ENCODE results near the gene EDN2. TPM values are rescaled to one million over a fixed set of nuclear protein-coding genes. Genes with fewer than 3 reads are reported as not detected.

Gene EDN2
- total RNA-seq, 1 experiment from 2014 or later = 0.28 TPM

GRCh38 chr1:41526956-41527561 is 42.6 kb upstream of the EDN2 start:
- Mint-ChIP-seq H3K4me3 (ENCODE audit: low read depth, unreplicated experiment) (no peak overlapping the region), H3K36me3 (ENCODE audit: insufficient read depth, unreplicated experiment) (no peaks in the 10 kb centered on the region), H3K9me3 (ENCODE audit: low read depth, unreplicated experiment) (peaks cover 3% of the 10 kb centered on the region), H3K27me3 (ENCODE audit: unreplicated experiment) (peaks cover 22% of the 10 kb centered on the region), H3K27ac (ENCODE audit: unreplicated experiment) (no peak overlapping the region), H3K4me1 (ENCODE audit: low read depth, unreplicated experiment) (no peaks in the 10 kb centered on the region)
- intact Hi-C loops (cut with micrococcal nuclease; ENCODE audit: unreplicated experiment) = no loop called here
- DNase-seq = no peak
- TF ChIP-seq CTCF (IDR thresholded peaks at IDR 0.05; ENCODE audit: unreplicated experiment) = no peak
- CTCF ChIA-PET = no interaction called here
- BruUV-seq (replicated peaks) = no TSS peak

GRCh38 chr1:41525891-41526587 is 41.6 kb upstream of the EDN2 start:
- BruUV-seq (replicated peaks) = no TSS peak
- intact Hi-C loops (cut with micrococcal nuclease; ENCODE audit: unreplicated experiment) = no loop called here
- no peak overlapping the region for H3K4me3 Mint-ChIP-seq (ENCODE audit: low read depth, unreplicated experiment)

GRCh38 chr1:41524676-41525675 is 40.5 kb upstream of the EDN2 start:
- Mint-ChIP-seq H3K27ac (ENCODE audit: unreplicated experiment) (no peak overlapping the region), H3K36me3 (ENCODE audit: insufficient read depth, unreplicated experiment) (no peaks in the 10 kb centered on the region), H3K9me3 (ENCODE audit: low read depth, unreplicated experiment) (peaks cover 3% of the 10 kb centered on the region), H3K4me1 (ENCODE audit: low read depth, unreplicated experiment) (no peaks in the 10 kb centered on the region), H3K4me3 (ENCODE audit: low read depth, unreplicated experiment) (no peak overlapping the region), H3K27me3 (ENCODE audit: unreplicated experiment) (peaks cover 6% of the 10 kb centered on the region)
- no peak for DNase-seq
- intact Hi-C loops (cut with micrococcal nuclease; ENCODE audit: unreplicated experiment) = no loop called here
- TF ChIP-seq CTCF (IDR thresholded peaks at IDR 0.05; ENCODE audit: unreplicated experiment) = no peak
- CTCF ChIA-PET = interaction anchor here (1.3 kb wide), 1 partner anchor 13 kb away, joined by 4 read pairs; no protein-coding TSS in a partner anchor
- BruUV-seq (replicated peaks) = no TSS peak

More at GRCh38 chr1:41525891-41526587, 41.6 kb upstream of the EDN2 start:
- no peak for DNase-seq
- CTCF ChIA-PET = no interaction called here
- Mint-ChIP-seq H3K27ac (ENCODE audit: unreplicated experiment) (no peak overlapping the region), H3K9me3 (ENCODE audit: low read depth, unreplicated experiment) (peaks cover 3% of the 10 kb centered on the region), H3K4me1 (ENCODE audit: low read depth, unreplicated experiment) (no peaks in the 10 kb centered on the region), H3K36me3 (ENCODE audit: insufficient read depth, unreplicated experiment) (no peaks in the 10 kb centered on the region), H3K27me3 (ENCODE audit: unreplicated experiment) (peaks cover 12% of the 10 kb centered on the region)
- TF ChIP-seq CTCF (IDR thresholded peaks at IDR 0.05; ENCODE audit: unreplicated experiment) = no peak

- no peak overlapping the region for H3K27ac Mint-ChIP-seq (ENCODE audit: unreplicated experiment)
- no peak for TF ChIP-seq CTCF (IDR thresholded peaks at IDR 0.05; ENCODE audit: unreplicated experiment)
- DNase-seq = no peak
- CTCF ChIA-PET = interaction anchor here (1.3 kb wide), 1 partner anchor 14 kb away, joined by 4 read pairs; no protein-coding TSS in a partner anchor
- H3K4me3 Mint-ChIP-seq (ENCODE audit: low read depth, unreplicated experiment) = no peak overlapping the region
- no peaks in the 10 kb centered on the region for H3K4me1 Mint-ChIP-seq (ENCODE audit: low read depth, unreplicated experiment)
- intact Hi-C loops (cut with micrococcal nuclease; ENCODE audit: unreplicated experiment) = no loop called here
- H3K27me3 Mint-ChIP-seq (ENCODE audit: unreplicated experiment) = peaks cover 13% of the 10 kb centered on the region
- no peaks in the 10 kb centered on the region for H3K36me3 Mint-ChIP-seq (ENCODE audit: insufficient read depth, unreplicated experiment)
- no TSS peak for BruUV-seq (replicated peaks)
- H3K9me3 Mint-ChIP-seq (ENCODE audit: low read depth, unreplicated experiment) = peaks cover 4% of the 10 kb centered on the region
Measured at GRCh38 chr1:41523949-41524675, 39.6 kb upstream of the EDN2 start.

Data from Calu3 (cell line).